RPMI8226 (cell line): ENCODE data around the gene TRABD.

ENCODE experiments used
- DNase-seq: peaks from one replicate; pipeline ENCODE4 v3.0.0-alpha.2; 2015

Gene TRABD

DNA sequence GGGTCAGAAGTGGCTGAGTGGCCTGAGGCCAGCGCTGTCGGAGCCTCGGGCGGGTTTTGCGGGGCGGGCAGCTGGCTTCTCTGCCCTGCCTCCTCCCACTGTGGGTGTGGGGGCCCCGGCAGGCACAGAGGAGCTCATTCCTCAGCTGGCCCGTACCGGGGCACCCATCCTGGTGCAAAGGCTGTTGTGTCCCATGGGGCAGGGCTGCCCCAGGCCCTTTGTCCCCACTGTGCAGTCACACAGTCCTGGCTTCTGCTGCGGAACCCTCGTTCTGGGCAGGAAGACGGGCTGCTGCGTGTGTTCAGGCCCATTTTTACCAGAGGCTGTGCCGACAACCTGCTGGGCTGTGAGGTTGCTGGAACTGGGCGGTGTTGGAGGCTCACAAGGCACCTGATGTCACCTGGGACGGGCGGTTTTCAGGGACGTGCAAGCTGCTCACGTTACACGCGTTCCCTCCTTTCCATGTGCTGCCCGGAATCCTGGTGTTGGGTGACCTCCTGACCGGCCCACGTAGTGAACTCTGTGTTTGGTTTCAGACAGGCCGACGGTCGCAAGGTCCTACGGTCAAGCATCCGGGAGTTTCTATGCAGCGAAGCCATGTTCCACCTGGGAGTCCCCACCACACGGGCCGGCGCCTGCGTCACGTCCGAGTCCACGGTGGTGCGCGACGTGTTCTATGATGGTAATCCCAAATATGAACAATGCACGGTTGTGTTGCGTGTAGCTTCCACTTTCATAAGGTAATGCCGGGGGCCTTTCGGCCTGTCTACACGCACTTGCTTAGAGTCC, 20.3 kb downstream of the TRABD start:
- DNase-seq, result no peak

DNA sequence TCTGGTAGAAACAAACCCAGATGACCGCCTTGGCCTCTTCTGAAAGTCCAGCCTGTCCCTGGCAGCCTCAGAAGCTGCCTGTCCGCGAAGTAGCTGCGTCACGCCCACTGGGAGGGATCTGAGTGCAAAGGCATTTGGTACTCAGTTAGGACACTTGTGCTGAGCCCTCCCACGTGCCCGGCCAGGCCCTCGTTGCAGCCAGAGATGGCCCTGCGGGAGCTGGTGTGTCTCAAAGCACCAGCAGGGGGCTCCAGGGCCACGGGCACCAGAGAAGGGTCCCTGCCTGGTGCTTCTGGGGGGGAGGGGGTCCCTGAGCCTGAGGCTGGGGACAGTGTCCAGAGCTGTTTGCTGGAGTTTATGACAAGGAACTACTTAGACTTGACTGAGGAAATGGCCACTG, 20.9 kb downstream of the TRABD start:
- no peak for DNase-seq

DNA sequence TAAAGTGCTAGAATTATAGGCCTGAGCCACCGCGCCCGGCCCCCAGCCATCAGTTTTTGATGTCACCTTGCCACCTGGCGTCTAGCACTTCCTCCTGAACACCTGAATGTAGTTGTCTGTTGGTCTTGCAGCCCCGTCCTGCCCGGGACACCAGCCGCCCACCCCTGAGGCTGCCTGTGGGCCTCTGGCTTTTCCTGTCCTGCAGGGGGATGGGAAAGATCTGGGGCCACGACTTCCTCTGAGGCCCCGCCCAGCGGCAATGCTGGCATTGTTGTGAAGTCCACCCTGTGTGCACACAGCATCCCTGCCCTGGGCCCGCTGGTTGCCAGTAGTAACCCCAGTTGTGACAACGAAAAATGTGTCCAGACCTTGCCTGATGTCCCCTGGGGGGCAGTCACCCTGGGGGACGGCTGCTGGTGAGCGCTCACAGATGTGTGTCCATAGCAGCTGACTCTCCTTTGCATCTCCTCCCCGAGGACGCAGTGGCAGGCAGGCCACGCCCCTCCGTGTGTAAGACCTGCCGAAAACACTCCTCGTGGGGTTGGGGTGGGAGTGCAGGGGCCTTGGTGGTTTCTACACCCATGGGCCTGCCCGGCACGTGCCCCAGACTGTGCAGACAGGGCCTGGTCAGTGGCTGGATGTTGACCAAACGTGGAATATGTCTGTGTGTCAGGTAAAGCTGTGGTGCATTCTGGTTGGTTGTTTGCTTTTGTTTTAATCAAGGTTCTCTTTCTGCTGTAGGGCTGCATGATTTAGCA, 21.8 kb downstream of the TRABD start:
- no peak for DNase-seq

DNA sequence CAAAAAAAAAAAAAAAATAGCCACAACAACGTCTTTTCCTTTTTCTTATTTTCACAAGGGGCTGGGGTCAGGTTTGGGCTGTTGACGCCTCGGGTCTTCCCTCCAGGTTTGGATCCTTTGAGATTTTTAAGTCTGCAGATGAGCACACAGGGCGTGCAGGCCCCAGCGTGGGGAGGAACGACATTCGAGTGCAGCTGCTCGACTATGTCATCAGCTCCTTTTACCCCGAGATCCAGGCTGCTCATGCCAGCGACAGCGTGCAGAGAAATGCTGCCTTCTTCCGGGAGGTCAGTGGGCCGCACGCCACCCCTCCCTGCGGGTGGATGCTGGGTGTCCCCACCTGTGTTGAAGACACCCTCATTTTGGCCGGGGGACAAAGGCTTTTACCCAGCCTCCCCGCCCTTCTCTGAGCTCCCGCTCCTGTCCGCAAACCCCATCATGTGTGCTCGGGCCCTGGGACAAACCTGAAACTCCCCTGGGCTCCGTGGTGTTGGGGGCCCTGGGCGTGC, 22.8 kb downstream of the TRABD start:
- no peak for DNase-seq

DNA sequence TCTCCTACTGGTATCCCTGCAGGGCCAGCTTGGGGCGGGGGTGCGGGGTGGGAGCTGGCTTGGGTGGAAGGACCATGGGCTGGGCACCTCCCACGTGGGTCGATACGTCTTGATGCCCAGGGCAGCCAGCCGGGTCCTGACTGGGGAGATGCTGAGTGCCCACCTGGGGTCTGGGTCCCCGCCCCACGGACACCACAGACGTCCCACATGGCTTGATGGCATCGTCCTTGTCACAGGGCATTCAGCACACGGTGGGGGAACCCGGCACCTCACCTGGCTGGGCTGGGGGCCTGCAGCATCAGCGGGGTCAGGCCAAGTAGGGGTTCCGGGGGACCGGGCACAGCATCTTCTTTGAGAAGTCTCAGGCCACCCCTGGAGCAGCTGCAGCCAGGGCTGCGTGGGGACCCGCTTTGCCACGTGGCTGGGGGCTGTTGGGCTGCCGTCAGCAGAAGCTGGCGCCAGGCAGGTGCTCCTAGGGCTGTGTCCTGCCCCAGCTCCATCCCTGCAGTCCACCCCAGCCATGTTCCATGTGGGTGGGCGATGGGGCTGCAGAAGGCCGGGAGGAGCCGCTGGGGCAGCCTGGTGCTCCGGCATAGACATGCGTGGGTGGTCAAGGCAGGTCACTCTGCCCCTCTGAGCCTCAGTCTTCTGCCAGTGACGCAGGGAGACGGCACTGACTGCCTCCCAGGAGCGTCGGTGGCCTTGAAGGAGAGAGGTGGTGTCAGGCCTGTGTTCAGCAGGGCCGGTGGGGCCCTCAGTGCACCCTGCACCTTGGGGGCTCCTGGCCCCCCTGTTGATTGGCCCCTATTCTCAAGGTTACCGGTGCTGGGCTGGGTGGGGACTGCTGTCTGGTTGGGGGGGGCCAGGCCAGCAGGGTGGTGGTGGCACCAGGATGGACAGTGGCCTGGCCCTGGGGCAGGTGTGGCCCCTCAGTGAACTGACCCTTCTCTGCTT, 23.5 kb downstream of the TRABD start:
- no peak for DNase-seq

DNA sequence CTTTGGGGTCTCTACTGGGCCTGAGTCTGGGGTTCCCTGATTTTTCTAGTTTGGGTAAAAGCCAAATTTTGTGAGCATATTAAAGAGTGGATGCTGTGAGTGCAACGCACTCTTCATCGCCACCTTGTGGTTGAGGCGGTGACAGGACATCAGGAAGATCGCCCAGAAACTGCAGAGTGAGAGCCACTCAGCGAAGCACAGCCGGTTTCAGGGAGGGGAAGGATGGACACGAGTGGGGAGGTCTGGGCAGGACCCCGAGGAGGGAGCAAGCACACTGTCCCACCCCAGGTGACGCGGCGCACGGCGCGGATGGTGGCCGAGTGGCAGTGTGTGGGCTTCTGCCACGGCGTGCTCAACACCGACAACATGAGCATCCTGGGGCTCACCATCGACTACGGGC, 24.2 kb downstream of the TRABD start:
- DNase-seq, result peak; percentile 80

DNA sequence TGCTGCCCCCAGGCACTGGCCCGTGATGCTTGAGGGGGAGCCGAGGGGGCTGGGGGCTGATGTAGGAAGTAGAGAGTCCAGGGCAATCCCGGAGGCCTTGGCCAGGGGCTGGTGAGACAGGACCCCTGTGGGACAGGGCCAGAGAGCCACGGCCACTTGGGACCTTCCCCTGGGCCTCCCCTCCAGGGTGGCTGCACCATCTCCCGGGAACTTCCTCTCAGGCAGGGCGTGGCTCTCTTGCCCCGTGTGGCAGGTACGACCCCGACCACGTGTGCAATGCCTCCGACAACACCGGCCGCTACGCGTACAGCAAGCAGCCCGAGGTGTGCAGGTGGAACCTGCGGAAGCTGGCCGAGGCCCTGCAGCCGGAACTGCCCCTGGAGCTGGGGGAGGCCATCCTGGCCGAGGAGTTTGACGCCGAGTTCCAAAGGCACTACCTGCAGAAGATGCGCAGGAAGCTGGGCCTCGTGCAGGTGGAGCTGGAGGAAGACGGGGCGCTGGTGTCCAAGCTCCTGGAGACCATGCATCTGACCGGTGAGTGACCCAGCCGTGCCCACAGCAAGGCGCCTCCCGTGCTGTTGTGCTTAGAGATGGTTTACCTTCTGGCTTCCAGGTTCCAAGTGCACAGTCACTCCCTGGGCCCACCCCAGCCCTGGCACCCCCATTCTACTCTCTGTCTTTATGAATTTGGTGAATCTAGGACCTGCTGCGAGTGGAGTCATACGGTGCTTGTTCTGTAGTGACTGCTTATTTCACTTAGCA, 24.8 kb downstream of the TRABD start:
- no peak for DNase-seq

DNA sequence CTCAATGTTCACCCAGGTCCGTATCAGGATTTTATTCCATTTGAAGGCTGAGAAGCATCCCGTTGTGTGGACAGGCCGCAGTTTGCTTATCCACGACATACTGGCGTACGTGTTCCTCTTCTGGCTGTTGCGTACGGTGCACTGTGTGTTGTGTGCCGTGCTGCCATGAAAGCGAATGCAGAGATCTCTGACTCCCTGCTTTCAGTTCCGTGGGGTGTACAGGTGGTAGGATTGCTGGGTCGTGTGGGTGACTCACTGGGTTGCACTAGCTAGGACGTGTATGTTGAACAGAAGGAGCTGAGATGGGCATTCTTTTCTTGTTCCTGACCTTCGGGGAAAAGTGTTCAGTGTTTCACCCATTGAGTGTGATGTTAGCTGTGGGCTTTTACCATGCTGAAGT, 25.4 kb downstream of the TRABD start:
- DNase-seq, result no peak

DNA sequence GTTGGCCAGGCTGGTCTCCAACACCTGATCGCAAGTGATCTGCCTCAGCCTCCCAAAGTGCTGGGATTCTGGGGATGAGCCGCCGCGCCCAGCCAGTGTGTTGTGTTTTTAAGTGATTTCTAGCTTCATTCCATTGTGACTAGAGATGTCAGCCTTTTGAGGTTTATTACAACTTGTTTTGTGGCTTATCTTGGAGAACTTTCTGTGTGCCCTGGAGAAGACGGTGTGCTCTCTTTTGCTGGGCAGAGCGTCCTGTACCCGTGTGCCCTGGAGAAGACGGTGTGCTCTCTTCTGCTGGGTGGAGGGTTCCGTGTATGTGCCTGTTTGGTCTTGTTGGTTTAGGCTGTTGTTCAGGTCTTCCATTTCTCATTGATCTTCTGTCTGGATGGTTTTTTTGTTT, 27.6 kb downstream of the TRABD start:
- no peak for DNase-seq

DNA sequence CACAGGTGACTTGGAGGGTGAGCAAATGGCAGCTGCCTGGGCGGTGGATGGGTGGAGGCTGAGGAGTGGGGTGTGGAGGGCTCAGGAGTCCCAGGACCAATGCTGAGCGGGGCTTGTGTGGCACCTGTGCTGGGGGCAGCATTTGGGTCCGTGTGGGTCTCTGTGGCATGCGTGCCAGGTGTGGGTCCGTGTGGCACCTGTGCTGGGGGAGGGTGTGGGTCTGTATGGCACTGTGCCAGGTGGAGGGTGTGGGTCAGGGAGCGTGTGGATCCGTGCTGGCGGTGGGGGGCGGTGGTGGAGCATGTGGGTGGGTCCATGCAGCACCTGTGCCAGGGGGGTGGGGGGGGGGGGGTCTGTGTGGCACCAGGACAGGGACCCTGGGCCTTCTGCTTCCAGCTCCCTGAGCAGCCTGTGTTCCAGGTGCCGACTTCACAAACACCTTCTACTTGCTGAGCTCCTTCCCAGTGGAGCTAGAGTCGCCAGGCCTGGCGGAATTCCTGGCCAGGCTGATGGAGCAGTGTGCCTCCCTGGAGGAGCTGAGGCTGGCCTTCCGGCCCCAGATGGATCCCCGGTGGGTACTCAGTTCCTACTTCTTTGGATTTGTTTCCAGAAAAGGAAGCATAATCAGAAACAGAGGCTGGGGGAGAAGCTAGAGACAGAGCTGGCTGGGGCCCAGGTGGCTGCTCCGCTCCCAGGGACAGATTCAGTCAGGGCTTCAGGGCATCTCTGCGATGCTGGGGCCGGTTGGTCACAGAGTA, 29.8 kb downstream of the TRABD start:
- DNase-seq, result no peak

DNA sequence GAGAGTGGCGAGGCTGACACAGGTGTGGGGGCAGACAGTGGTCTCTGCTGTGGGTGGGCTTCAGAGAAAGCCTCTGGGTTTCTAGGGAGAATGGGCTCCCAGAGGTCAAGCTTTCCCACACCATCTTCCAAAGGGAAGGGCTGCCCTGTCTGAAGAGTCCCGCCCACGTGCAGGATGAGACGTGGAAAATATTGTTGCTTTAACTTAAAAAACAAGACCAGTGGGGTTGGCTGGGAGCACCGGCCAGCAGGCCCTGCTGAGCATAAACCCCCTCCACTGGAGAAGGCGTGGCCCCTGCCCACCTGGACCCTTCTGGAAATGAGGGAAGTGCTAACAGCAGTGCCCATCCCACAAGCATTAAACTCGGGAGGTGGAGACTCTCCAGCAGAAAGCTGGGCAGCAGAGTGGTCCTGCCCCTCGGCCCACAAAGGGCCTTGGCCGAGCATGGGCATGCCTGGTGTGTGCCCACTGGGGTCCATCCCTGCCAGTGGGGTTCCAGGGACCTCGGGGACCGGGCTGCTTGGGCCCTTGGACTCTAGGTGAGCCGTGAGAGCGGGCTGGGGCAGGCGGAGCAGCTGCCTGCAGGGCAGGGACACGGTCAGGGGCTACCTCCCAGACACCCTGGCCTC, 30.5 kb downstream of the TRABD start:
- DNase-seq, result no peak

DNA sequence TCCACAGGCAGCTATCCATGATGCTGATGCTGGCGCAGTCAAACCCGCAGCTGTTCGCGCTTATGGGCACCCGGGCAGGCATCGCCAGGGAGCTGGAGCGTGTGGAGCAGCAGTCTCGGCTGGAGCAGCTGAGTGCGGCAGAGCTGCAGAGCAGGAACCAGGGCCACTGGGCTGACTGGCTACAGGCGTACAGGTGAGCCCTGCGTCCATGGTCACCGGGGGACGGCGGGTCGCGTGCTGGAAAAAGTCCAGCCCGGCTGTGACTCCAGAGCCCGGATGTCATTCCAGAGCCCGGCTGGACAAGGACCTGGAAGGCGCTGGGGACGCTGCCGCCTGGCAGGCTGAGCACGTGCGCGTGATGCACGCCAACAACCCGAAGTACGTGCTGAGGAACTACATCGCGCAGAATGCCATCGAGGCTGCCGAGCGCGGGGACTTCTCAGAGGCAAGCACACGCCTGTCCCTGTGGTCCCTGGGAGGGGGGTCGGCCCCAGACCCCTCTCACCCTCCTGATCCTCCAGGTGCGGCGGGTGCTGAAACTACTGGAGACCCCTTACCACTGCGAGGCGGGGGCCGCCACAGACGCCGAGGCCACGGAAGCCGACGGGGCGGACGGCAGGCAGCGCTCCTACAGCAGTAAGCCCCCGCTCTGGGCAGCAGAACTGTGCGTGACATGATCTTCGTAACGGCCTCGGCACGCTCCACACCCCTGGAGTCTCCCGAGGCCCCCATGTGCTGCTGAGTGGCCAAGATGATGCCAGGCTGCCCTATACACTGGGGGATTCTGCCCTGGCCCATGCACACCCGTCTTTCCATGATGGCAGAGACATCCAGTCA, 31.2 kb downstream of the TRABD start:
- DNase-seq, result no peak

DNA sequence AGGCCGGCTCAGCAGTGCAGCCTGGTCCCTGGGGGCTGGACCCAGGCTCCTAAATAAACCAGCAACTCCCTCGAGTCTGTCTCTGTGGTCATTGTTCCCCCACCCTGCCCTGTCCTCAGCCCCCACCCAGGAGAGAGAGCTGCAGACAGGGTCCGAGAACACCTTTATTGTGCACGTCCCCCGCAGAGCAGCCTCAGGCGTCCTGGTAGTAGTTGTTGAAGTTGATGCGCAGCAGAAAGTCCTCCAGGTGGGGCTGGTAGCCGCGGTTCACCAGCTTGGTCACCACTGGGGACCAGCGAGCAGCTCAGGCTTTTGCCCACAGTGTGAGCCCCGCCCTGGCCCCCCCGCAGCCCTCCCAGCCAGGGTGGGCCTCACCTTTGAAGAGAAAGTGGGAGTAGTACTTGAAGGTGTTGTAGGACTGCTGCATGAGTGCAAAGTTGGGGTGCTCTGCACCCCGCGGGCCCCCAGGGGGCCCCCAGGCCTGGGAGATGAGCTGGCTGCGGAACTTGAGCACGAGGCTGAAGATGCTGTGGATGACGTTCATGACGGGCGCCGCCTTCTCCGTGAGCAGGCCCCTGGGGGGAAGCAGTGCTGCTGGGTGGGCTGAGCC, 31.9 kb downstream of the TRABD start:
- no peak for DNase-seq

DNA sequence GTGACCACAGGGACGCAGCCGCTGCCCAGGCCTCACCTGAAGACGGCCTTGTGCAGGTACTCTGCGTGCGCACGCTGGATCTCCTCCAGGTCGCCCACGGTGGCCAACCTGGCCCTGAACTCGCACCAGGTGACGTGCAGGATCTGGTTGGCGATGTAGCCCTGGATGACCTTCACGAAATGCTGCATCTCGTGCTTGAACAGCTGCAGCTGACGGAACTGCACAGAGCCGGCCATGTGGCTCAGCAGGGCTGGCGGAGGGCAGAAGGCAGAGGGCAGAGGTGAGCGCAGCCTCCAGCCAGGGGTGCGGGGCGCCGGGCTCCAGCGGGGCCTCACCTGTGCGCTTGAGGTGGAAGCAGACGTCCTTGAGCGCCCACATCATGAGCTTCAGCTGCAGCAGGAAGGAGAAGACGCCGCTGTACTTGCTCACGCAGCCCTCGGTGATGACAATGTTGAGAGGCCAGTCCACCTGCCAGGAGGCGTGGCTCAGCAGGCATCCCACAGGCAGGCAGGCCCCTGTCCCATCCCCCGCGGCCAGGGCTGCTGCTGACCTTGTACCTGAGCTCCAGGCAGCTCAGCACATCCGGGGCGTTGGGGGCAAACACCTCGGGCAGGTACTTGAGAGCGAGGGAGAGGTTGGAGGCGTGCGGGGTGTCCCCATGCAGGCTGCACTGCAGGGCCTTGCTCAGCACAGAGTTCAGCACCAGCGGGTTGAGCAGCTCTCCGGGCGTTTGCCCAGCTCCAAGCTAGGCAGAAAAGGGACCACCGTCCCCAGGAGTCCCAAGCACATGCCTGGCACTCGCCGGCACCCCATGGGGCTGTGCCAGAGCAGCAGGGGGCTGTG, 32.7 kb downstream of the TRABD start:
- no peak for DNase-seq

DNA sequence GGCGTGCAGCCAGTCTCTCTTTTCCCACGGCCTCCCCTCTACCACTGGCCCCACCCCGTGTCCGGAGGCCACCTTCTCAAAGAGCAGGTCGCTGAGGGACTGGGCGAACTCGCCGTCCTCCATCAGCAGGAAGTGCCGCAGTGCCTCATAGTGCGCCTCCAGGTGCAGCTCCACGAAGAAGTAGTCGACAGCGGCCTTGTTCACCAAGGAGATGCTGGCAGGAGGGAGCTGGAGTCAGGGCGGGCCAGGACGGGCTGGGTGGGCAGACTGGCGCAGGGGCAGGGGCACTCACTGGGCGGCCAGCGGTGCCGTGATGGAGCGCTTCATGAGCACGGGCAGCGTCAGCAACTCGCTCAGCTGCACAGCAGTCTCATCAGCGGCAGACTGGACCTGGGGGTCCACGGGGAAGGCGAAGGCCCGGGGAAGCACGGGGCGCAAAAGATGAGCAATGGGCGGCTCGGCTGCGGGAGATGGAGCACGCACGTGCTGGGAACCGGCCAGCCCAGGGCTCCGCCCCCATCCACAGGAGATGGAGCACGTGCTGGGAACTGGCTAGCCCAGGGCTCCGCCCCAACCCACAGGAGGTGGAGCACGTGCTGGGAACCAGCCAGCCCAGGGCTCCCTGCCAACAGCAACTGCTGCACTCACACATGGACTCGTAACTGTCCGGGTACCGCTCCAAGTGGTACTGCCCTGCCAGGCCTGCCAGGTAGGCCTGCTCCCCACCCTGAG, 33.4 kb downstream of the TRABD start:
- no peak for DNase-seq

DNA sequence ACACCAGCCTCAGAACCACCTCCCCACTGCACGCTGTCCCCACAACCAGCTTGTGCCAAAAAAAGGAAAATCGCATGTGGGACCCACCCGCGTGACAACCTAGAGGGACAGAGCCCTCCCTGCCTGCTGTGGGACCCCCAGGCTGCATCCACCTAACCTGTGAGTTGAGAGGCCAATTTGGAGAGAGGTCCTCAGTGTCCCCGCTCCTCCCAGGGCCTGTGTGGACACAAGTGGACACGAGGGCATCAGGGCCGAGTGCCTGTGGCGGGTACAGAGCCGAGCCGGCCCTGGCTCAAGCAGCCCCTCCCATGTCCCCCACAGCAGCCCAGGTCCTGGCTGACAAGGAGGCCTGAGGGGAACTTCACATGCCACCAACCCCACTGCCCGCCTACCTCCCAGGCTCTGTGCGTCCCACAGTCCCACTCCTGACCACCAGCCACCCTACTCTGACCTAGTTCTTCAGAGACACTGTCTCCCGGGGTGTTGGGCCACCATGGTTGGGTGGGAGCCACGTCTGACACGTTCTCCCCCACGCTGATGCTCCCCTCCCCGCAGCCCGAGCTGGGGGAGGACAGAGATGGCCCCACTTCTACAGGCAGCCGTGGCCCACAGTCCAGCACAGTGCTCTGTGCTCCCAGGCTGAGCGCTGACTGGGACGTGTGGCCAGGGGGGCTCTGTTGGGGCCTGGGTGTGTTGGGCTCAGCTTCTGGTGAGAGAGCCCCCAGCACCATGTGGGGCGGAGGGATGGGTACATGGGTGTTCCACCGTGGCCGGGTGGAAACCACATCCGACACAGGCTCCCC, 34.3 kb downstream of the TRABD start:
- no peak for DNase-seq
